Breast epithelium (tissue), 4 donors: ENCODE results near the gene ZNF487. TPM values are rescaled to one million over a fixed set of nuclear protein-coding genes. Genes with fewer than 3 reads are reported as not detected.

Source experiments
- DNase-seq, 2 donors: peaks; one replicate each; pipeline ENCODE4 v3.0.0-alpha.2; 2019; ENCODE audit warnings: low spot score in 2 of 2
- H3K27ac ChIP-seq, 2 donors: fragments of 200-600 bp; sonication (generic) in 1 of 2; one replicate each; pipeline ENCODE4 v1.5.1; 2016 to 2019; ENCODE audit warnings: mild to moderate bottlenecking in 1 of 2
- H3K27me3 ChIP-seq, 2 donors: fragments of 200-600 bp; sonication (generic) in 1 of 2; one replicate each; pipeline versions ENCODE4 v1.5.1 to v1.6.0; 2017 to 2019; ENCODE audit warnings: control low read depth in 1 of 2, mild to moderate bottlenecking in 1 of 2
- H3K36me3 ChIP-seq: fragments of 200-600 bp; one replicate; pipeline ENCODE4 v1.5.1; 2019
- H3K4me1 ChIP-seq, 2 donors: fragments of 200-600 bp; sonication (generic); one replicate each; pipeline ENCODE4 v1.5.1; 2016 to 2019; ENCODE audit warnings: control low read depth in 1 of 2
- H3K4me3 ChIP-seq, 3 donors: fragments of 200-600 bp; sonication (generic); 1 replicate in 2 of 3; 2 replicates in 1 of 3; pipeline ENCODE4 v1.5.1; 2016 to 2019; ENCODE audit warnings: mild to moderate bottlenecking in 3 of 3, moderate library complexity in 2 of 3
- H3K9me3 ChIP-seq, 2 donors: fragments of 200-600 bp; sonication (generic) in 1 of 2; one replicate each; pipeline ENCODE4 v1.5.1; 2016 to 2019; ENCODE audit warnings: control low read depth in 1 of 2
- POLR2A ChIP-seq: fragments of 450-650 bp; IDR thresholded peaks from one replicate; pipeline ENCODE4 v1.6.1; 2016; ENCODE audit warnings: antibody characterized with exemption, mild to moderate bottlenecking, moderate library complexity
- POLR2AphosphoS5 ChIP-seq, 3 donors: sonication (generic); formaldehyde crosslinking; IDR thresholded peaks; one replicate each; pipeline ENCODE4 v1.6.1; 2017; ENCODE audit warnings: antibody characterized with exemption in 3 of 3
- intact Hi-C: fragments of 100-400 bp; cut with DNase I; formaldehyde crosslinking; loops from one replicate; pipeline ENCODE4 v1.15.1; 2023; ENCODE audit warnings: low total_unique reads
- total RNA-seq, 3 donors: library from RNA; depleted of rRNA; stranded (reverse); fragments of >200 nt; gene quantifications; one replicate each; pipeline ENCODE4 v1.1.0, GENCODE V29; 2016
- TF ChIP-seq, protein P1 (sequence below), 3 donors: fragments of 450-650 bp; IDR thresholded peaks; one replicate each; pipeline ENCODE4 v1.5.1; 2016 to 2017; ENCODE audit warnings: antibody characterized with exemption in 3 of 3, mild to moderate bottlenecking in 3 of 3, moderate library complexity in 3 of 3

ZNF487 gene
- total RNA-seq, 3 donors from 2014 or later: 8.5 to 16.4 (median 12.8) TPM

DNA sequence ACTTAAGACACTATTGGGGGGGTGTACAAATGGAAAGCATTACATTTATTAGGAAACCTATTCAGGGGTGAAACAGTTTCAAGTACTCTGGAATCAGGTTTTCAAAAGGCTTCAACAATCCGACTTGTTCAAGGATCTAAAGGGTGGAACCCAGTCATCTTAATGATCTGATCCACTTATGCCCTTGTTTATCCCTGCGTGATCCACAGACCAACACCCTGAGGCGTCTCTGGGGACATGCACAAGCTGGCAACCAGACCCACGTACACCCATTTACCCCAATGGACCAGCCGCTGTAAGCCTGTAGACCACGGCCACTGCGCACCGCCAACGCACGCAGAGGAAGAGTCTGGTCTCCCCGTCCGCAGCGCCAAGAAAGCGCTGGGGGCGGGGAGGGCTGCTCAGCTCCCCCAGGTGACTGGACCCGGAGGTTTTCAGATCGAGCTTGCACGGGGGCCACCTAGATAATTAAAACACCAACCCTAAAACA, 41.3 kb upstream of the ZNF487 start:
- H3K4me3 ChIP-seq: peak overlapping the region; percentile 72 to 84 (median 80)
- peaks cover 0 to 18% of the 10 kb centered on the region in 2 donors for H3K4me1 ChIP-seq
- no peak for DNase-seq
- intact Hi-C loops: no loop called here
- H3K27ac ChIP-seq: peak overlapping the region; percentile 97 to 99
- no peaks in the 10 kb centered on the region for H3K9me3 ChIP-seq
- no peaks in the 10 kb centered on the region for H3K36me3 ChIP-seq
- H3K27me3 ChIP-seq: no peaks in the 10 kb centered on the region
- TF ChIP-seq, protein P1, sequence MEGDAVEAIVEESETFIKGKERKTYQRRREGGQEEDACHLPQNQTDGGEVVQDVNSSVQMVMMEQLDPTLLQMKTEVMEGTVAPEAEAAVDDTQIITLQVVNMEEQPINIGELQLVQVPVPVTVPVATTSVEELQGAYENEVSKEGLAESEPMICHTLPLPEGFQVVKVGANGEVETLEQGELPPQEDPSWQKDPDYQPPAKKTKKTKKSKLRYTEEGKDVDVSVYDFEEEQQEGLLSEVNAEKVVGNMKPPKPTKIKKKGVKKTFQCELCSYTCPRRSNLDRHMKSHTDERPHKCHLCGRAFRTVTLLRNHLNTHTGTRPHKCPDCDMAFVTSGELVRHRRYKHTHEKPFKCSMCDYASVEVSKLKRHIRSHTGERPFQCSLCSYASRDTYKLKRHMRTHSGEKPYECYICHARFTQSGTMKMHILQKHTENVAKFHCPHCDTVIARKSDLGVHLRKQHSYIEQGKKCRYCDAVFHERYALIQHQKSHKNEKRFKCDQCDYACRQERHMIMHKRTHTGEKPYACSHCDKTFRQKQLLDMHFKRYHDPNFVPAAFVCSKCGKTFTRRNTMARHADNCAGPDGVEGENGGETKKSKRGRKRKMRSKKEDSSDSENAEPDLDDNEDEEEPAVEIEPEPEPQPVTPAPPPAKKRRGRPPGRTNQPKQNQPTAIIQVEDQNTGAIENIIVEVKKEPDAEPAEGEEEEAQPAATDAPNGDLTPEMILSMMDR (IDR thresholded peaks at IDR 0.05): no peak
- no peak for TF ChIP-seq POLR2AphosphoS5 (IDR thresholded peaks at IDR 0.05)
- TF ChIP-seq POLR2A: no peak

DNA sequence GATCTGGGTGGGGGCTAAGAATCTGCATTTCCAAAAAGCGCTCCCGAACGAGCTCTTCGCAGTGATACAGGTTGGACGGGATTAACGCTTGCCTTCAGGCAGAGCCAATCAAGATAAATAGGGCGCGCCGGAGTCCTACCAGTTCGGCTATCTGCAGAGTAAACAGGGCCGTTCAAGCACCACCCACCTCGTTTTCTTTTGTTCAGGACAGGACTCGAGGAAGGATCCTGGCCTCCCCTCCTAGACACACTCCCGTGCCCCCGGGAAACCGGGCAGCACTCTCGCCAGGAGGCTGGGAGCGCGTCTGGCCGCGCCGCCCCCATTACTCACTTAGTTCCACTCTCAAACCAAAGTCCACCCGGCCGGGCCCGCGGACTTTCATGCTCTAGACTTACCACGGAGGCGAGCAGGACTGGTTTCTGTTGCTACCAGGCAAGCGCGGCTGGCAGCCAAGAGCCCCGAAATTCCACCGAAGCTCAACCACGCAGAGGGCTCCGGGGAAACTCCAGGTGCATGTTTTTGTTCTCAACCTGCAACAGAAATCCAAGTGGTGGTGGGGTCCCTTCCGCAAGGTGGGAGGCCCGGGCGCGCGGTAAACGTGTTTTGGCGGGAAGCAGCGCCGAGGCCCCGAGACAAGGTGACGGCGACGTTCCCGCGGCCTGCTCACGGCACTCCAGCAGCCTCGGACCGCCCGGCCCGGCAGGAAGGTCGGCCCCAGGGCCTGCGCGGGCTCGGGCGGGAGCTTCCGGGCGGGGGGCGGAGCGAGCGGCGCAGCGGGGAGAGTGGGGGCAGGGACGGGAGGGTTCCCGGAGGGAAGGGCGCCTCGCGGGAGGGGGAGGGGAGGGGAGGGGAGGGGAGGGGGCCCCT, 40.6 kb upstream of the ZNF487 start:
- Histone ChIP-seq H3K4me3 (peak overlapping the region; percentile 72 to 84 (median 80)), H3K9me3 (no peaks in the 10 kb centered on the region), H3K27me3 (no peaks in the 10 kb centered on the region), H3K27ac (peak overlapping the region; percentile 97 to 99), H3K36me3 (no peaks in the 10 kb centered on the region), H3K4me1 (peaks cover 0 to 18% of the 10 kb centered on the region in 2 donors)
- DNase-seq: peak; percentile 60 to 81
- intact Hi-C loops: no loop called here
- peak; percentile 33 to 45 (median 34) for TF ChIP-seq POLR2AphosphoS5 (IDR thresholded peaks at IDR 0.05)
- TF ChIP-seq, protein P1 (IDR thresholded peaks at IDR 0.05): no peak

DNA sequence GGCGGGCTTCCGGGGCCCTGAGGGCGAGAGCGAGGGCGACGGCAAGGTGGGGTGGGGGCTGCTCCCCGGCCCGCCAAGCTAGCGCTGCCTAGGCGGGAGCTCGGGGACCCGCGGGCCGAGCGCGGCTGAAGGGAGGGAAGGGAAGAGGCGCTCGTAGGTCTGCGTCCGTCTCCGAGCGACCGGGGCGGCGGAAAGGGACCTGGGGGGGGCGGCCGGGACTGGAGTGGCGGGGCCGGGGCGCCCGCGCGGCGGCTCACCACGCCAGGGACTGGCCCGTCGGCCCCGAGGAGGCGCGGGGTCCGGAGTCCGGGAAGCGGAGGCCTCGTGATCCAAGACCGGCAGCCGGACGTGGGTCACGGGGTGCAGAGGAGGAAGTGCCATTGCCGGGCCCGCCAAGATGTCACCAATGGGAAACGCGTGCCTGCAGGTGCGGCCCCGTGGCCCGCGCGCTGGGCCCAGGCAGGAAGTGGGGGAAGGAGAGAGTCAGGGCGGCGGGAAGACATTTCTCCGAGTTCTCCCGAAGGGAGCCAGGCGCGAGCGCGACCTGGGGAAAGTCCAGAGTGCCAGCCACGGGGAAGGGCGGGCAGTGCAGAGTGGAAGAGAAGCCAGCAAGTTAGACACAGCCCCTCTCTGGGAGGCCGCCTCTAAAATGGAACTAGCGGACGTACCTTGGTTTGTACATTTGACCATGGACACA, 39.8 kb upstream of the ZNF487 start:
- Histone ChIP-seq H3K36me3 (no peaks in the 10 kb centered on the region), H3K27me3 (no peaks in the 10 kb centered on the region), H3K4me1 (peaks cover 0 to 18% of the 10 kb centered on the region in 2 donors), H3K9me3 (no peaks in the 10 kb centered on the region), H3K4me3 (peak overlapping the region; percentile 72 to 84 (median 80)), H3K27ac (peak overlapping the region; percentile 97 to 99)
- TF ChIP-seq, protein P1 (IDR thresholded peaks at IDR 0.05): no peak
- peak; percentile 28 for TF ChIP-seq POLR2A
- peak; percentile 73 to 94 (median 83) for TF ChIP-seq POLR2AphosphoS5 (IDR thresholded peaks at IDR 0.05)
- peak; percentile 84 to 89 for DNase-seq
- intact Hi-C loops: no loop called here

DNA sequence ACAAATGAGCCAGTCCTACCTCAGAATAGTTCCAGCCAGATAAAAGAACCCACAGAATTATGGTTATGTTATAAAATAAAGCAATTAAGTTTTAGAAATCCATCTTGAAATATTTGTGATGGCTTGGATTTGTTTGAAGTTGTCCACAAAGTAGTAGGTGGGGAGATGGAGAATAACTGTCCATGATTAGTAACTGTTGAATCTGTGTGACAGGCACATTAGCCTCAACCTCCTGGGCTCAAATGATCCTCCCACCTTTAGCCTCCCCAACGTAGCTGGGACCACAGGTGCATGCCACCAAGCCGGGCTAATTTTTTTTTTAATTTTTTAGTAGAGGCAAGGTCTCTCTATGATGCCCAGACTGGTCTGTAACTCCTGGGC, 38.0 kb upstream of the ZNF487 start:
- peaks cover 0 to 18% of the 10 kb centered on the region in 2 donors for H3K4me1 ChIP-seq
- H3K9me3 ChIP-seq: no peaks in the 10 kb centered on the region
- no peak overlapping the region for H3K4me3 ChIP-seq
- no peak for DNase-seq
- no peaks in the 10 kb centered on the region for H3K36me3 ChIP-seq
- H3K27ac ChIP-seq: peak overlapping the region in 1 of 2 donors; percentile 99
- intact Hi-C loops: no loop called here
- TF ChIP-seq POLR2AphosphoS5 (IDR thresholded peaks at IDR 0.05) (no peak), POLR2A (no peak)
- TF ChIP-seq, protein P1 (IDR thresholded peaks at IDR 0.05): no peak
- no peaks in the 10 kb centered on the region for H3K27me3 ChIP-seq
